Activated naive CD8-positive, alpha-beta T cell treated with anti-CD3 and anti-CD28 coated beads, Interleukin-2, amount 10 ng/mL, durations not matched to agents 7 days and 5 days (primary cell): Measurements from ENCODE around the gene SPEM2. TPM values are rescaled to one million over a fixed set of nuclear protein-coding genes. Genes with fewer than 3 reads are reported as not detected.
"Not testable (repeated sequence)": the region's sequence is repeated elsewhere in the genome, so short reads cannot be mapped to it uniquely, and the experiment has no call there.

Experiments used
- ATAC-seq: fragments of 150-1000 bp; cut with Tn5 transposase; one replicate; pipeline ENCODE4 v1.10.0; 2021; ENCODE audit warnings: low read depth, moderate library complexity
- POLR2A ChIA-PET: fragments of 350-600 bp; sonication (Branson Sonifier 250); formaldehyde crosslinking; loops from one replicate; lab custom pipeline; 2021; ENCODE audit warnings: antibody characterized with exemption; lab: Charles Lee
- DNase-seq: peaks from one replicate; pipeline ENCODE4 v3.0.0; 2021
- H3K27ac Mint-ChIP-seq: one replicate; pipeline ENCODE4 v1.8.0; 2022; ENCODE audit warnings: mild to moderate bottlenecking, mixed read lengths
- H3K27me3 Mint-ChIP-seq: one replicate; pipeline ENCODE4 v1.8.0; 2022; ENCODE audit warnings: mild to moderate bottlenecking, moderate library complexity, mixed read lengths
- H3K36me3 Mint-ChIP-seq: one replicate; pipeline ENCODE4 v1.8.0; 2021; ENCODE audit warnings: mild to moderate bottlenecking, mixed read lengths
- H3K4me1 Mint-ChIP-seq: one replicate; pipeline ENCODE4 v1.8.0; 2021; ENCODE audit warnings: mixed read lengths
- H3K4me3 Mint-ChIP-seq: one replicate; pipeline ENCODE4 v1.8.0; 2022; ENCODE audit warnings: mild to moderate bottlenecking, moderate library complexity, mixed read lengths
- H3K9me3 Mint-ChIP-seq: one replicate; pipeline ENCODE4 v1.8.0; 2021; ENCODE audit warnings: mixed read lengths
- total RNA-seq, 2 experiments: library from RNA; stranded (reverse); gene quantifications; one replicate each; pipeline ENCODE4 v1.2.3, GENCODE V29; 2021

The SPEM2 gene
- total RNA-seq, 2 experiments from 2014 or later = not detected

GRCh38 chr17:7466318-7466638, 40.9 kb downstream of the SPEM2 start:
- Mint-ChIP-seq H3K27ac (no peak overlapping the region), H3K9me3 (no peaks in the 10 kb centered on the region), H3K4me3 (no peak overlapping the region), H3K36me3 (peaks cover 14% of the 10 kb centered on the region), H3K4me1 (peaks cover 5% of the 10 kb centered on the region), H3K27me3 (no peaks in the 10 kb centered on the region)
- no peak for DNase-seq
- POLR2A ChIA-PET = interaction anchor here (3.6 kb wide), 1 partner anchor 10 kb away, joined by 18 read pairs; no protein-coding TSS in a partner anchor
- no peak for ATAC-seq

GRCh38 chr17:7466639-7467341, 41.4 kb downstream of the SPEM2 start:
- H3K4me1 Mint-ChIP-seq = peaks cover 10% of the 10 kb centered on the region
- POLR2A ChIA-PET = interaction anchor here (3.6 kb wide), 1 partner anchor 10 kb away, joined by 18 read pairs; no protein-coding TSS in a partner anchor
- peak overlapping the region; percentile 48 for H3K27ac Mint-ChIP-seq
- no peaks in the 10 kb centered on the region for H3K9me3 Mint-ChIP-seq
- peaks cover 12% of the 10 kb centered on the region for H3K36me3 Mint-ChIP-seq
- no peak overlapping the region for H3K4me3 Mint-ChIP-seq
- no peak for DNase-seq
- no peak for ATAC-seq
- H3K27me3 Mint-ChIP-seq = no peaks in the 10 kb centered on the region

- no peak for DNase-seq
- Mint-ChIP-seq H3K36me3 (peaks cover 10% of the 10 kb centered on the region), H3K4me3 (no peak overlapping the region), H3K27me3 (no peaks in the 10 kb centered on the region), H3K27ac (peak overlapping the region; percentile 48), H3K9me3 (no peaks in the 10 kb centered on the region), H3K4me1 (peaks cover 14% of the 10 kb centered on the region)
- ATAC-seq = no peak
- POLR2A ChIA-PET = interaction anchor here (0.7 to 3.6 kb wide), 2 partner anchors 9 to 12 kb away, joined by 3 to 18 read pairs; no protein-coding TSS in a partner anchor
Measured at GRCh38 chr17:7467498-7467897, 42.1 kb downstream of the SPEM2 start.

DNA sequence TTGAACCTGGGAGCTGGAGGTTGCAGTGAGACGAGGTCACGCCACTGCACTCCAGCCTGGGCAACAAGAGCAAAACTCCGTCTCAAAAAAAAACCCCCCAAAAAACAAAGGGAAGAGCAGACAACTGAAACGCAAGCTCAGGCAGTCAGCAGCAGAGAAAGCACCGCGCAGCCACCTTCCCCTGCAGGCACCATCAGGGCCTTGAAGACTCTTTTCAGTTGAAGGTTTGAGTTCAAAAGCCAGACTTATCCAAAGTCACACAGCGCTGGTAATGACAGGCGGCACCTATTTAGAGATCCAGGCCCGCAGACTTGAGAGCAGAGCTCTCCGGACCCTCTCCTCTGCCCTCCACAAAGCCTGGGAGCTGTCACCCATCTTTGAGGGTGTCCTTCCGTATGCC, 42.9 kb downstream of the SPEM2 start:
- H3K4me1 Mint-ChIP-seq = peaks cover 20% of the 10 kb centered on the region
- no peak overlapping the region for H3K4me3 Mint-ChIP-seq
- no peak for ATAC-seq
- peaks cover 8% of the 10 kb centered on the region for H3K36me3 Mint-ChIP-seq
- H3K27ac Mint-ChIP-seq = no peak overlapping the region
- POLR2A ChIA-PET = interaction anchor here (1.1 to 3.6 kb wide), 2 partner anchors 8 to 12 kb away, joined by 3 to 18 read pairs; no protein-coding TSS in a partner anchor
- no peaks in the 10 kb centered on the region for H3K27me3 Mint-ChIP-seq
- no peak for DNase-seq
- H3K9me3 Mint-ChIP-seq = no peaks in the 10 kb centered on the region

DNA sequence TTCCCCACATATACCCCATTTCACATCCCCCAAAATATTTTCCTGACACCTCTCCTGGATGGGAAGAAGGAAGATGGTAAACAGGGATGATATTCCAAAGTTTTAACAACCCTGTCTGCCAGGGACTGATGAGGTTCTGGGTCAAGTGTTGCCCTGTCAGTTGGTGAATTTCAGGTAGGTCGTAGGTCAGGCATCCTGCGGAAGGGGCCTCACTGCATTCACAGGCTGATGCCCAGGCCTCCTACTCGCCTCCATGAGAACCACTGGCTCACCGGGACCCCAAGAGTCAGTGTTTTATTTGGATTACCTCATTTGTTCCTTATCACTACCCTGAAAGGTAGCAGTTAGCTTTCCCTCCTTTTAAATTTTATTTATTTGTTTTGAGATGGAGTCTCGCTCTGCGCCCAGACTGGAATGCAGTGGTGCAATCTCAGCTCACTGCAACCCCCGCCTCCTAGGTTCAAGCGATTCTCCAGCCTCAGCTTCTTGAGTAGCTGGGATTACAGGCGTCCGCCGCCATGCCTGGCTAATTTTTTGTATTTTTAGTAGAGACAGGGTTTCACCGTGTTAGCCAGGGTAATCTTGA, 43.5 kb downstream of the SPEM2 start:
- POLR2A ChIA-PET = interaction anchor here (1.1 kb wide), 1 partner anchor 12 kb away, joined by 3 read pairs; no protein-coding TSS in a partner anchor
- Mint-ChIP-seq H3K27ac (no peak overlapping the region), H3K27me3 (no peaks in the 10 kb centered on the region), H3K4me3 (no peak overlapping the region), H3K9me3 (no peaks in the 10 kb centered on the region), H3K36me3 (peaks cover 8% of the 10 kb centered on the region), H3K4me1 (peaks cover 20% of the 10 kb centered on the region)
- DNase-seq = no peak
- ATAC-seq = no peak

- H3K4me3 Mint-ChIP-seq, H3K36me3 Mint-ChIP-seq, DNase-seq, H3K27ac Mint-ChIP-seq, H3K9me3 Mint-ChIP-seq, ATAC-seq, H3K27me3 Mint-ChIP-seq: not testable (repeated sequence)
- POLR2A ChIA-PET = interaction anchor here (2.3 kb wide), 1 partner anchor 10 kb away, joined by 7 read pairs; the partner anchor contains the start of gene ZBTB4
- peaks cover 20% of the 10 kb centered on the region for H3K4me1 Mint-ChIP-seq
Measured at GRCh38 chr17:7469843-7470242, 44.4 kb downstream of the SPEM2 start.

DNA sequence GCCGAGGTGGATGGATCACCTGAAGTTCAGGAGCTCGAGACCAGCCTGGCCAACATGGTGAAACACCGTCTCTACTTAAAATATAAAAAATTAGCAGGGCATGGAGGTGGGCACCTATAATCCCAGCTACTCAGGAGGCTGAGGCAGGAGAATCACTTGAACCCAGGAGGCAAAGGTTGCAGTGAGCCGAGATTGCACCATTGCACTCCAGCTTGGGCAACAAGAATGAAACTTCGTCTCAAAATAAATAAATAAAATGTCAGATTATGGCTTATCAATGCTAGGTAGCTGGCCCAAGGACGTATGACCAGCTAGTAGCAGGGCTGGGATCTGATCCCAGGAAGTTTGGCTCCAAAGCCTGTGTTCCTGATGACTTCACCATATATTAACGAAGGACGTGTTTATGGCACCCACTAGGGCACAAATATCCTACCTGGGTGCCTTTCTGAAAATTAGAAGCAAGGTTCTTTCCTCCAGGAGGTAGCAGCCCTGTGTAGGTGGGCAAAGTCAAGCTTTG, 45.1 kb downstream of the SPEM2 start:
- POLR2A ChIA-PET = interaction anchor here (1.0 to 2.3 kb wide), 3 partner anchors 9 to 14 kb away, joined by 4 to 11 read pairs (median 7); partner anchors contain the start of genes POLR2A and ZBTB4
- not testable (repeated sequence) for H3K4me3 Mint-ChIP-seq, H3K27me3 Mint-ChIP-seq, H3K9me3 Mint-ChIP-seq, H3K36me3 Mint-ChIP-seq, ATAC-seq, DNase-seq, H3K27ac Mint-ChIP-seq
- peaks cover 20% of the 10 kb centered on the region for H3K4me1 Mint-ChIP-seq

DNA sequence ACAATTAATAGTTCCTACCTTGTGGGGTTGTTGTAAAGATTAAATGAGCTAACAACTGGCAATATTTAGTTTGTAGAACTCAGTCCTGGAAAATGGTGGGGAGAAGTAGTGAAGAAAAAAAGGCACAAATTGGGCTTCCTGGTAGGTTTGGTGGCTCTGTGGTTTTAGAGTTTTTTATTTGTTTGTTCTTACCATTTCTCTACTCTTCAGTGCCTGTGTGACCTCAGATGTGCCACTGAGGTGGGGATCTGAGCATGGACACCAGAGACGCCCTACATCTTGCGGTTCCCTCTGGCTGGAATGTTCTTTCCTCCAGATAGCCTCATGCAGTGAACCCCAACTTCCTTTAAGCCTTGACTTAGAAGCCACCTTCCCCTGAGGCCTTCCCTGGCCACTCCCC, 46.3 kb downstream of the SPEM2 start:
- peak overlapping the region; percentile 39 for H3K4me3 Mint-ChIP-seq
- H3K4me1 Mint-ChIP-seq = peaks cover 28% of the 10 kb centered on the region
- no peaks in the 10 kb centered on the region for H3K9me3 Mint-ChIP-seq
- DNase-seq (no peak), ATAC-seq (peak; percentile 33)
- peak overlapping the region; percentile 82 for H3K27ac Mint-ChIP-seq
- POLR2A ChIA-PET = interaction anchor here (2.3 kb wide), 2 partner anchors 8 to 13 kb away, joined by 7 to 11 read pairs; partner anchors contain the start of genes POLR2A and ZBTB4
- peaks cover 6% of the 10 kb centered on the region for H3K36me3 Mint-ChIP-seq
- H3K27me3 Mint-ChIP-seq = no peaks in the 10 kb centered on the region

- not testable (repeated sequence) for H3K4me3 Mint-ChIP-seq, DNase-seq, H3K27me3 Mint-ChIP-seq, H3K27ac Mint-ChIP-seq, H3K9me3 Mint-ChIP-seq, ATAC-seq
- peaks cover 13% of the 10 kb centered on the region for H3K36me3 Mint-ChIP-seq
- POLR2A ChIA-PET = interaction anchor here (0.7 to 7.4 kb wide), 5 partner anchors 8 to 97 kb away, joined by 5 to 94 read pairs (median 18); partner anchors contain the start of gene TMEM102
- H3K4me1 Mint-ChIP-seq = peaks cover 46% of the 10 kb centered on the region
Measured at GRCh38 chr17:7474767-7475166, 49.4 kb downstream of the SPEM2 start.

GRCh38 chr17:7475764-7476422, 50.5 kb downstream of the SPEM2 start:
- Mint-ChIP-seq H3K36me3 (peaks cover 13% of the 10 kb centered on the region), H3K4me3 (peak overlapping the region; percentile 95), H3K4me1 (peaks cover 50% of the 10 kb centered on the region), H3K27ac (peak overlapping the region; percentile 89), H3K9me3 (no peaks in the 10 kb centered on the region), H3K27me3 (no peaks in the 10 kb centered on the region)
- POLR2A ChIA-PET = interaction anchor here (0.5 to 7.4 kb wide), 10 partner anchors 9 to 211 kb away, joined by 3 to 94 read pairs (median 6); partner anchors contain the start of genes POLR2A, TMEM102 and TP53
- ATAC-seq = no peak
- no peak for DNase-seq

DNA sequence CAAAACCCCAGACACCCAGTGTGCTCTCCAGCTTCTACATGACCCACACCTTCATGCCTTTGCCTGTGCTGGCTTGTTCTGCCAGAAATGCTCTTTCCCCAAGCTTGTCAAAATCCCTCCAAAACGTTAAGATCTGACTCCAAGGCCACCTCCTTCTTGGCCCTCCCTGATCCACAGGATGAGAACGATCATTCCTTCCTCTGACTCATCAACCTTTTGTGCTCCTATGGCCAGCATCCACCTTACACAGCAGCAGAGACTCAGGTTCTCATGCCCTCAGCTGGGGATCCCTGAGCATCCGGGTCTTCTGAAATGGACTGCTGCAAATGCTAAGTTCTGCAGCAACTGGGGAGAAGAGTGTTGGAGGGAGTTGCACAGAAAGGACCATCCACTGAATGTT, 51.1 kb downstream of the SPEM2 start:
- no peak for ATAC-seq
- no peak for DNase-seq
- H3K27me3 Mint-ChIP-seq = no peaks in the 10 kb centered on the region
- H3K4me1 Mint-ChIP-seq = peaks cover 50% of the 10 kb centered on the region
- peaks cover 13% of the 10 kb centered on the region for H3K36me3 Mint-ChIP-seq
- H3K4me3 Mint-ChIP-seq = peak overlapping the region; percentile 95
- no peaks in the 10 kb centered on the region for H3K9me3 Mint-ChIP-seq
- peak overlapping the region; percentile 89 for H3K27ac Mint-ChIP-seq
- POLR2A ChIA-PET = interaction anchor here (0.8 to 7.4 kb wide), 10 partner anchors 10 to 211 kb away, joined by 3 to 94 read pairs (median 6); partner anchors contain the start of genes POLR2A, TMEM102 and TP53

DNA sequence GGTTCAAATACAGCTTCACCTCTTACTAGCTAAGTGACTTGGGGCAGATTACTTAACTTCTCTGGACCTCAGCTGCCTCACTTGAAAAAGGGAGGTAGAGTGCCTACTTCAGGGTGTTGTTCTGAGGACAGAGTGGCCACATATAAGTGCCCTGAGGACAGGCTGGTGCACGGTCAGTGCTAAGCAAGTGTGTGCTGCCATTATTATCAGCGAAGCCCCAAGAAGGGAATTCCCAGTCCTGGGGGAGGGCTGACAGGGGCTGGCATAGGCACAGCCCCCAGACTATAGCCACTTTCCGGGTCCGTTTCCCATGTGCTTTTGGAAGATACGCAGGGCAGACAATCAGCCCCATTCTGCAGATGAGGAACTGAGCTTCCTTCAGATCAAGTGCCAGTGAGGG, 51.5 kb downstream of the SPEM2 start:
- Mint-ChIP-seq H3K4me1 (peaks cover 48% of the 10 kb centered on the region), H3K27me3 (no peaks in the 10 kb centered on the region), H3K9me3 (no peaks in the 10 kb centered on the region), H3K36me3 (peaks cover 13% of the 10 kb centered on the region), H3K27ac (peak overlapping the region; percentile 89), H3K4me3 (peak overlapping the region; percentile 95)
- DNase-seq (no peak), ATAC-seq (no peak)
- POLR2A ChIA-PET = interaction anchor here (1.1 to 7.4 kb wide), 11 partner anchors 9 to 97 kb away, joined by 3 to 94 read pairs (median 6); partner anchors contain the start of genes FGF11, POLR2A, SENP3 and TMEM102
